GM18511 (cell line): ENCODE measurements around the gene TRIOBP.

Experiments used
- ATAC-seq: cut with Tn5 transposase; IDR thresholded peaks from one replicate; pipeline ENCODE4 v1.9.1; 2021; ENCODE audit warnings: mild to moderate bottlenecking, moderate library complexity; ENCODE audit not compliant: unreplicated experiment

TRIOBP gene

DNA sequence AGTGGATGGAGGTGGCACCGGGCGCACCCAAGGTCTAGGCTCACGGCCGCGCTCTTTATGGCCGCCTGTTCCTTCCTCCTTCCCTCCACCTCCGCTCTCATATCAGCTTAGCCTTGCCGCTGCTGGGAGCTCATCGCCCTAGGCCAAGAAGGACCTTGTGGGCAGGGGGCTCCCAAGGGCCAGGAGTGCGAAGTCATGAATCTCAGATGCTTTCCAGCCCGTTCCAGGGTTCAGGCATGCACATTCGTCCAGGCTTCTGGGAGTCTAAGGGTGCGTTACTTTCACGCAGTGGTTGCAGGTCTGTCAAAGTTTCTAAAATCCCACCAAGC is 122.2 kb downstream of the TRIOBP start:
- no peak for ATAC-seq

DNA sequence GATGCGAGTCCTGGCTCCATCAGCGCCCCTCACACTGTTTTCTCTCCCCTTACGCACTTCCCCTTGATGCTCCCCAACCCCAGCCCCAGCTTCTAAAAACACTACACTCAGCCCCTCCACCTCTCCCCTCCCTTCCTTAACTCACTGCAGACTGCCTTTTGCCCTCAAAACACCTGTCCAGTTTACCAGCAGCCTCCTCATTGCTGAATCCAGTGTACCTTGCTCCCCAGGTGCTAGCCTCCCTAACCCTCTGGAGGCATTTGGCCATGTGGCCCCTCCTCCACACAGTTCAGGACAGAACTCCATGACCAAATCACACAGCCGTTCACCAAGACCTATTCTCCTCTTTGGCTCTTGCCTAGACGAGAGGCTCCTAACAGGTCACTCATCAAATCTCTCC is 123.5 kb downstream of the TRIOBP start:
- no peak for ATAC-seq

- no peak for ATAC-seq
Observed at GRCh38 chr22:37822079-37822833, 125.4 kb downstream of the TRIOBP start.

GRCh38 chr22:37823134-37823985 is 126.5 kb downstream of the TRIOBP start, which contains the start of gene GALR3:
Gene GALR3 (plus strand): TSS chr22:37823382. CDS start chr22:37823407, 25 bp downstream.
- ATAC-seq = no peak

DNA sequence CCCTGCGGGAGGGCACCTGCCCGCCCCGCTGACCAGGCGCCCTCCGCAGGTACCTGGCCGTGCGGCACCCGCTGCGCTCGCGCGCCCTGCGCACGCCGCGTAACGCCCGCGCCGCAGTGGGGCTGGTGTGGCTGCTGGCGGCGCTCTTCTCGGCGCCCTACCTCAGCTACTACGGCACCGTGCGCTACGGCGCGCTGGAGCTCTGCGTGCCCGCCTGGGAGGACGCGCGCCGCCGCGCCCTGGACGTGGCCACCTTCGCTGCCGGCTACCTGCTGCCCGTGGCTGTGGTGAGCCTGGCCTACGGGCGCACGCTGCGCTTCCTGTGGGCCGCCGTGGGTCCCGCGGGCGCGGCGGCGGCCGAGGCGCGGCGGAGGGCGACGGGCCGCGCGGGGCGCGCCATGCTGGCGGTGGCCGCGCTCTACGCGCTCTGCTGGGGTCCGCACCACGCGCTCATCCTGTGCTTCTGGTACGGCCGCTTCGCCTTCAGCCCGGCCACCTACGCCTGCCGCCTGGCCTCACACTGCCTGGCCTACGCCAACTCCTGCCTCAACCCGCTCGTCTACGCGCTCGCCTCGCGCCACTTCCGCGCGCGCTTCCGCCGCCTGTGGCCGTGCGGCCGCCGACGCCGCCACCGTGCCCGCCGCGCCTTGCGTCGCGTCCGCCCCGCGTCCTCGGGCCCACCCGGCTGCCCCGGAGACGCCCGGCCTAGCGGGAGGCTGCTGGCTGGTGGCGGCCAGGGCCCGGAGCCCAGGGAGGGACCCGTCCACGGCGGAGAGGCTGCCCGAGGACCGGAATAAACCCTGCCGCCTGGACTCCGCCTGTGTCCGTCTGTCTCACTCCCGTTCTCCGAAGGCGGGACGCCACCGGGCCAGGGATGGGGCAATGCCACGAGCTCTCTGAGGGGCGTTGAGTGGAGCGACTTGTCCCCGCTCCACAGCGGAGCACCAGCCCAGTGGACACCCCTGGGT is 128.1 kb downstream of the TRIOBP start:
- ATAC-seq = no peak
